ENCODE measurements around the gene HDAC11. TPM values are rescaled to one million over a fixed set of nuclear protein-coding genes. Genes with fewer than 3 reads are reported as not detected.

Gene HDAC11
- total and polyA plus RNA-seq, 9 of the 15 experiments (the other 6 are each of a cell fraction or from before 2014, with no cell fraction given): 0.60 to 6.0 (median 4.5) TPM

DNA sequence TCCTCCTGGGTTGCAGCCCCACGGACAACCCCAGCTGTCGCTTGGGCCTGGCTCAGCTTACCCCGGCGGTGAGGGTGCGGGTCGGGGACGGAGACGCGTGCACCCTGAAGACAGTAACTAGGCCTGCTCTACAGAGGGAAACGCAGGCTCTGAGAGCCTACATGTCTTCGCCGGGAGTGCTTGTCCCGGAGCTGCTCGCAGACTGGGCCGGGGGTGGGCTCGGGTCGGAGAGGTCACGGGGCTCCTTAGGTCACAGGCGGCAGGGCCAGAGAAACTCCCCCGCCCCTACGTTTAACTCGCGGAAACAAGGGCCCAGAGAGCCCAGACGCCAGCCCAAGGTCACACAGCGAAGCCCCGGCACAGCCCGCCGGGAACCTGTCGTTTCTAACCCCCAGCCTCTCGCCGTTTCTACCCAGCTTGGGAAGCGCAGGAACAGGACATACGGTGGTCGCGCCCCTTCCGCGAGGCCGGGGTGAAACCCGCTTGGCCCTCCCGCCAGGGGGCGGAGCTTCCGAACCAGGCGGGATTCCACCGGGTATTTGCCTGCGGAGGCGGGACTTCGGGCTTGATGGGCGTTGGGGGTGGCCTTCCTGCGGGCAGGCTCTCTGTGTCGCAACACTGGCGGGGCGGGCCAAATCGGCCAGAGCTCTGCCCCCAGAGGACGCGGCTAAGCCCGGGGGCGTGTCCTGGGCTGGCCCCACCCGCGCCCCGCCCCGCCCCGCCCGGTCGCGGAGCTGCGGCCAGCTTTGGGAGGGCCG is at the start of gene HDAC11 (continued):
- TF ChIP-seq, protein P1, sequence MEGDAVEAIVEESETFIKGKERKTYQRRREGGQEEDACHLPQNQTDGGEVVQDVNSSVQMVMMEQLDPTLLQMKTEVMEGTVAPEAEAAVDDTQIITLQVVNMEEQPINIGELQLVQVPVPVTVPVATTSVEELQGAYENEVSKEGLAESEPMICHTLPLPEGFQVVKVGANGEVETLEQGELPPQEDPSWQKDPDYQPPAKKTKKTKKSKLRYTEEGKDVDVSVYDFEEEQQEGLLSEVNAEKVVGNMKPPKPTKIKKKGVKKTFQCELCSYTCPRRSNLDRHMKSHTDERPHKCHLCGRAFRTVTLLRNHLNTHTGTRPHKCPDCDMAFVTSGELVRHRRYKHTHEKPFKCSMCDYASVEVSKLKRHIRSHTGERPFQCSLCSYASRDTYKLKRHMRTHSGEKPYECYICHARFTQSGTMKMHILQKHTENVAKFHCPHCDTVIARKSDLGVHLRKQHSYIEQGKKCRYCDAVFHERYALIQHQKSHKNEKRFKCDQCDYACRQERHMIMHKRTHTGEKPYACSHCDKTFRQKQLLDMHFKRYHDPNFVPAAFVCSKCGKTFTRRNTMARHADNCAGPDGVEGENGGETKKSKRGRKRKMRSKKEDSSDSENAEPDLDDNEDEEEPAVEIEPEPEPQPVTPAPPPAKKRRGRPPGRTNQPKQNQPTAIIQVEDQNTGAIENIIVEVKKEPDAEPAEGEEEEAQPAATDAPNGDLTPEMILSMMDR (IDR thresholded peaks at IDR 0.05 in 2 of 3, conservative IDR thresholded peaks at IDR 0.05 in 1 of 3; ENCODE audit: insufficient read depth in 2 of 3, low read depth in 1 of 3, low read length in 3 of 3): peak in 2 of 3 experiments; percentile 18 to 36; a peak in 2 of 6 replicates
- TF ChIP-seq RAD51 (IDR thresholded peaks at IDR 0.05; ENCODE audit: borderline replicate concordance, low read depth): no peak
- TF ChIP-seq ZNF780A (CRISPR knock-in tag; IDR thresholded peaks at IDR 0.05): no peak
- peak; percentile 82; the same call in 1 of the 2 replicates for TF ChIP-seq NR3C1 (CRISPR knock-in tag; IDR thresholded peaks at IDR 0.05)
- TF ChIP-seq PCBP1 (IDR thresholded peaks at IDR 0.05; ENCODE audit: low read depth, low read length, poor library complexity, severe bottlenecking): peak; percentile 51
- TF ChIP-seq CBX1 (IDR thresholded peaks at IDR 0.05; ENCODE audit: low read depth): peak; percentile 89; the same call in 1 of the 2 replicates
- TF ChIP-seq GABPB1 (CRISPR knock-in tag; IDR thresholded peaks at IDR 0.05): peak; percentile 72
- TF ChIP-seq TARDBP (IDR thresholded peaks at IDR 0.05): peak; percentile 15; the same call in 1 of the 2 replicates
- TF ChIP-seq ZBTB1 (CRISPR knock-in tag; IDR thresholded peaks at IDR 0.05; ENCODE audit: borderline replicate concordance, low read depth): peak; percentile 69; the same call in 1 of the 2 replicates
- TF ChIP-seq ZNF316 (IDR thresholded peaks at IDR 0.05): peak; percentile 76
- peak; percentile 80 for TF ChIP-seq CREM (IDR thresholded peaks at IDR 0.05; ENCODE audit: low read depth)
- TF ChIP-seq CCNT2 (IDR thresholded peaks at IDR 0.05; ENCODE audit: borderline replicate concordance, extremely low read depth, insufficient read length, low read depth, low read length): peak; percentile 42
- peak; percentile 76 for TF ChIP-seq ADNP (tag; IDR thresholded peaks at IDR 0.05)
- TF ChIP-seq, protein P2, sequence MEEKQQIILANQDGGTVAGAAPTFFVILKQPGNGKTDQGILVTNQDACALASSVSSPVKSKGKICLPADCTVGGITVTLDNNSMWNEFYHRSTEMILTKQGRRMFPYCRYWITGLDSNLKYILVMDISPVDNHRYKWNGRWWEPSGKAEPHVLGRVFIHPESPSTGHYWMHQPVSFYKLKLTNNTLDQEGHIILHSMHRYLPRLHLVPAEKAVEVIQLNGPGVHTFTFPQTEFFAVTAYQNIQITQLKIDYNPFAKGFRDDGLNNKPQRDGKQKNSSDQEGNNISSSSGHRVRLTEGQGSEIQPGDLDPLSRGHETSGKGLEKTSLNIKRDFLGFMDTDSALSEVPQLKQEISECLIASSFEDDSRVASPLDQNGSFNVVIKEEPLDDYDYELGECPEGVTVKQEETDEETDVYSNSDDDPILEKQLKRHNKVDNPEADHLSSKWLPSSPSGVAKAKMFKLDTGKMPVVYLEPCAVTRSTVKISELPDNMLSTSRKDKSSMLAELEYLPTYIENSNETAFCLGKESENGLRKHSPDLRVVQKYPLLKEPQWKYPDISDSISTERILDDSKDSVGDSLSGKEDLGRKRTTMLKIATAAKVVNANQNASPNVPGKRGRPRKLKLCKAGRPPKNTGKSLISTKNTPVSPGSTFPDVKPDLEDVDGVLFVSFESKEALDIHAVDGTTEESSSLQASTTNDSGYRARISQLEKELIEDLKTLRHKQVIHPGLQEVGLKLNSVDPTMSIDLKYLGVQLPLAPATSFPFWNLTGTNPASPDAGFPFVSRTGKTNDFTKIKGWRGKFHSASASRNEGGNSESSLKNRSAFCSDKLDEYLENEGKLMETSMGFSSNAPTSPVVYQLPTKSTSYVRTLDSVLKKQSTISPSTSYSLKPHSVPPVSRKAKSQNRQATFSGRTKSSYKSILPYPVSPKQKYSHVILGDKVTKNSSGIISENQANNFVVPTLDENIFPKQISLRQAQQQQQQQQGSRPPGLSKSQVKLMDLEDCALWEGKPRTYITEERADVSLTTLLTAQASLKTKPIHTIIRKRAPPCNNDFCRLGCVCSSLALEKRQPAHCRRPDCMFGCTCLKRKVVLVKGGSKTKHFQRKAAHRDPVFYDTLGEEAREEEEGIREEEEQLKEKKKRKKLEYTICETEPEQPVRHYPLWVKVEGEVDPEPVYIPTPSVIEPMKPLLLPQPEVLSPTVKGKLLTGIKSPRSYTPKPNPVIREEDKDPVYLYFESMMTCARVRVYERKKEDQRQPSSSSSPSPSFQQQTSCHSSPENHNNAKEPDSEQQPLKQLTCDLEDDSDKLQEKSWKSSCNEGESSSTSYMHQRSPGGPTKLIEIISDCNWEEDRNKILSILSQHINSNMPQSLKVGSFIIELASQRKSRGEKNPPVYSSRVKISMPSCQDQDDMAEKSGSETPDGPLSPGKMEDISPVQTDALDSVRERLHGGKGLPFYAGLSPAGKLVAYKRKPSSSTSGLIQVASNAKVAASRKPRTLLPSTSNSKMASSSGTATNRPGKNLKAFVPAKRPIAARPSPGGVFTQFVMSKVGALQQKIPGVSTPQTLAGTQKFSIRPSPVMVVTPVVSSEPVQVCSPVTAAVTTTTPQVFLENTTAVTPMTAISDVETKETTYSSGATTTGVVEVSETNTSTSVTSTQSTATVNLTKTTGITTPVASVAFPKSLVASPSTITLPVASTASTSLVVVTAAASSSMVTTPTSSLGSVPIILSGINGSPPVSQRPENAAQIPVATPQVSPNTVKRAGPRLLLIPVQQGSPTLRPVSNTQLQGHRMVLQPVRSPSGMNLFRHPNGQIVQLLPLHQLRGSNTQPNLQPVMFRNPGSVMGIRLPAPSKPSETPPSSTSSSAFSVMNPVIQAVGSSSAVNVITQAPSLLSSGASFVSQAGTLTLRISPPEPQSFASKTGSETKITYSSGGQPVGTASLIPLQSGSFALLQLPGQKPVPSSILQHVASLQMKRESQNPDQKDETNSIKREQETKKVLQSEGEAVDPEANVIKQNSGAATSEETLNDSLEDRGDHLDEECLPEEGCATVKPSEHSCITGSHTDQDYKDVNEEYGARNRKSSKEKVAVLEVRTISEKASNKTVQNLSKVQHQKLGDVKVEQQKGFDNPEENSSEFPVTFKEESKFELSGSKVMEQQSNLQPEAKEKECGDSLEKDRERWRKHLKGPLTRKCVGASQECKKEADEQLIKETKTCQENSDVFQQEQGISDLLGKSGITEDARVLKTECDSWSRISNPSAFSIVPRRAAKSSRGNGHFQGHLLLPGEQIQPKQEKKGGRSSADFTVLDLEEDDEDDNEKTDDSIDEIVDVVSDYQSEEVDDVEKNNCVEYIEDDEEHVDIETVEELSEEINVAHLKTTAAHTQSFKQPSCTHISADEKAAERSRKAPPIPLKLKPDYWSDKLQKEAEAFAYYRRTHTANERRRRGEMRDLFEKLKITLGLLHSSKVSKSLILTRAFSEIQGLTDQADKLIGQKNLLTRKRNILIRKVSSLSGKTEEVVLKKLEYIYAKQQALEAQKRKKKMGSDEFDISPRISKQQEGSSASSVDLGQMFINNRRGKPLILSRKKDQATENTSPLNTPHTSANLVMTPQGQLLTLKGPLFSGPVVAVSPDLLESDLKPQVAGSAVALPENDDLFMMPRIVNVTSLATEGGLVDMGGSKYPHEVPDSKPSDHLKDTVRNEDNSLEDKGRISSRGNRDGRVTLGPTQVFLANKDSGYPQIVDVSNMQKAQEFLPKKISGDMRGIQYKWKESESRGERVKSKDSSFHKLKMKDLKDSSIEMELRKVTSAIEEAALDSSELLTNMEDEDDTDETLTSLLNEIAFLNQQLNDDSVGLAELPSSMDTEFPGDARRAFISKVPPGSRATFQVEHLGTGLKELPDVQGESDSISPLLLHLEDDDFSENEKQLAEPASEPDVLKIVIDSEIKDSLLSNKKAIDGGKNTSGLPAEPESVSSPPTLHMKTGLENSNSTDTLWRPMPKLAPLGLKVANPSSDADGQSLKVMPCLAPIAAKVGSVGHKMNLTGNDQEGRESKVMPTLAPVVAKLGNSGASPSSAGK (IDR thresholded peaks at IDR 0.05): peak; percentile 53

Data from K562 (cell line).